Body of pancreas (tissue), 4 donors: Measurements from ENCODE around the gene NIT2.

Experiments
- POLR2A ChIP-seq, 3 donors: fragments of 450-650 bp; IDR thresholded peaks; one replicate each; pipeline ENCODE4 v1.6.1; 2016; ENCODE audit warnings: antibody characterized with exemption in 3 of 3, mild to moderate bottlenecking in 2 of 3
- TF ChIP-seq, protein P1 (sequence below), 7 experiments: fragments of 450-650 bp in 4 of 7; fragments of 200-600 bp in 3 of 7; sonication (generic) in 3 of 7; IDR thresholded peaks; one replicate each; pipeline ENCODE4 v1.5.1; 2016 to 2019; ENCODE audit warnings: antibody characterized with exemption in 7 of 7

GRCh38 chr3:100360757-100361496 is 26.4 kb downstream of the NIT2 start:
- TF ChIP-seq, protein P1, sequence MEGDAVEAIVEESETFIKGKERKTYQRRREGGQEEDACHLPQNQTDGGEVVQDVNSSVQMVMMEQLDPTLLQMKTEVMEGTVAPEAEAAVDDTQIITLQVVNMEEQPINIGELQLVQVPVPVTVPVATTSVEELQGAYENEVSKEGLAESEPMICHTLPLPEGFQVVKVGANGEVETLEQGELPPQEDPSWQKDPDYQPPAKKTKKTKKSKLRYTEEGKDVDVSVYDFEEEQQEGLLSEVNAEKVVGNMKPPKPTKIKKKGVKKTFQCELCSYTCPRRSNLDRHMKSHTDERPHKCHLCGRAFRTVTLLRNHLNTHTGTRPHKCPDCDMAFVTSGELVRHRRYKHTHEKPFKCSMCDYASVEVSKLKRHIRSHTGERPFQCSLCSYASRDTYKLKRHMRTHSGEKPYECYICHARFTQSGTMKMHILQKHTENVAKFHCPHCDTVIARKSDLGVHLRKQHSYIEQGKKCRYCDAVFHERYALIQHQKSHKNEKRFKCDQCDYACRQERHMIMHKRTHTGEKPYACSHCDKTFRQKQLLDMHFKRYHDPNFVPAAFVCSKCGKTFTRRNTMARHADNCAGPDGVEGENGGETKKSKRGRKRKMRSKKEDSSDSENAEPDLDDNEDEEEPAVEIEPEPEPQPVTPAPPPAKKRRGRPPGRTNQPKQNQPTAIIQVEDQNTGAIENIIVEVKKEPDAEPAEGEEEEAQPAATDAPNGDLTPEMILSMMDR (IDR thresholded peaks at IDR 0.05), result no peak
- TF ChIP-seq POLR2A (IDR thresholded peaks at IDR 0.05), result no peak
